Nucleus accumbens (tissue), 56 donors: ENCODE measurements around the gene GPX5.

ENCODE experiments used
- DNase-seq, 56 donors: peaks; one replicate each; lab custom pipeline; 2025; lab: John Stamatoyannopoulos, UW

Gene GPX5

DNA sequence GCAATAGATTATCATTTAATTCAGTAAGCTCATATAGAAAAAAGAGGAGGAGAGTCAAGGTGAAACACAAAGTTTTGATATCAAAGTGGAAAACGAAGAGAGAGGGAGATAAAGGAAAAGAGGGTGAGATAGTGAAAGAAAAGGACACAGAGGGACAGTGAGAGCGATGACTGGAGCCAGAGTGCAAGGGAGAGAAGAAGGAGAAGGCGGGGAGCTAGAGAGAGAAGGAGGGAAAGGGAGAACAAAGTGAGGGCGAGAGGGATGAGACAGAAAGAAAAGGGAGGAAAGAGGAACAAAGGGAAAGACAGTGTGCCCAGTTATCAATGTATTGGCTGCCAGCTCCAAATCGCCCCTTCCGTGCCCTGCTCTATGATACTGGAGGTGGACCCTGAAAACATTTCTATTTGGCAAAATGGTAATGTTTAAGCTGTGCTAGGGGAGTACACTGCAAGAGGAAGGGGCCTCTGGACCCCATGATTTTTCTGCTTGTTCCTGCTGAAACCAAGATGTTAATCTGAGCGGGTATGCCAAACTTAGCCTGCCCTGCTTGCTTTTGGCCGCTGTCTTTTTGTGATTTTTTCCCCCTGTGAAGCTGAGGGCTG lies 27.8 kb downstream of the GPX5 start:
- no peak for DNase-seq

DNA sequence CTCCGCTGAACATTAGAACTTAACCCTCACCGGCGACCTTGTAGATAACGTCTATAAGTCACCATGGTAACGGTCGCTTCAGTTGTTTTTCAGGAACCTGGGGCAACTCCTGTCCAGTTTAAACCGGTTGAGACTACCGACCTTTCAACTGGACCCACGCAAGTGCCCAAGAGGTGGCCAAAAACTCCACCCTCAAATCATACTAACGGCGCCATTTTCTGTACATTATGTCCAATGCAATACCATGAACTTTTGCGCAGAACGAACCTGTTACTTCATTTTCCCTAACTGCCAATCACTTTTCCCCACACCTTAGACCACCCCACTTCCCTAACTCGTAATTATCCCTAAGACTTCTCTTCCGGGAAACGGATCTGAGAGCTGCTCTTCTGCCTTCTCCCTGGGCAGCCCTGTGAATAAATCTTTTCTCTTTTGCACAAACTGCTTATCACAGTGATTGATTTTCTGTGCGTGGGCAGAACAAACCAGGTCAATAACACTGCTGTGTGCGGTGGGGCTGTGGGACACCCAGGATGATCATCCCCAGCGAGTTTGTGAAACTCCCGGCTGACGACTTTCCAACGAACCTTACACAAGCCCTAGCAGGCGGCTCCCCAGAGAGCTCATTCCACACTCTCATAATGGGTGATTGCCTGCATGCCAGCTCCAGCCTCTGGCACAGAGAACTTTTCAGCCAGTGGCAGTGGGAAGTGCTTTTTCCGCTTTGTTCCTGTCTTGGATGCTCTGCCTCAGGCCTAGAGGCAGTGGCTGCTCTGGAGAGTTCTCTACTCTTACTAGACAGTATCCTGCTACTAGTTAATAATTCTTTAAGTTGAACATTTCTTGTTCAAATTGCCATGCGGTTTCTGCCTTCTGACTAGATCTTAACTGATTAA lies 28.6 kb downstream of the GPX5 start:
- DNase-seq, result peak in 2 of 56 donors; percentile 1 to 5

DNA sequence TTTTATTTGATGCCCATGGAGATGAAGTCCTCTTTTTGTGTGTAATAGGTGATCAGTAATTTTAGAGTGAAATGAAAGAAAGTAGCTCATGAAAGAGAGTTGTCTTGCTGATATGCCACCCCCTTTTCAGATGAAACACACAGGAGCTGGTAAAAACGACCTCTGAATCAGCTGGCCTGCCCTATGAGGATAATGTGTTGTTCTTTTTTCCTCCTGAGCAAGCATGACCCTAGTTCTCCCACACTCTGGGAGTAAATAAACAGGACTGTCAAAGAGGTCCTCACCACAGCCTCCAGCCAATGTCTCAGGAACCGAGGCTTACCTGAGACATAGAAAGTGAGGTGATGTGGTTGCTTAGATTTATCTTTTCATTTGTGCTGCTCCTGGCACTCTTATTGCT lies 29.5 kb downstream of the GPX5 start:
- DNase-seq, result no peak

DNA sequence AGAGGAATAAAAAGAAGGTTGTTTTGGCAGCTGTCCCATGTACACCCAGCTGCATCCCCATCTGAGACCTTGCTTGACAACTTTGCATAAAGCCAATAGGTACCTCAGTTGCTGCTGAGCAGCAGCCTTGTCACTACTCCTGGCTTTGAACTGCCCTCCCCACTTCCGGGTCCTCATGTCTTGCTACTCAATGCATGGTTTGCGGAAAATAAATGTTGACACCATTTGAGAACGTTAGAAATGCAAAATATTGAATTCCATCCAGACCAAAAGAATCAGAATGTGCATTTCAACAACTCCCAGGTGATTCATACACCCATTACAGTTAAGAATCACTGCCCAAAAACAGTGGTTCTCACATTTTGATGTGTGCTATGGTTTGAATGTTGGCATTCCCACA lies 32.9 kb downstream of the GPX5 start:
- DNase-seq, result no peak

DNA sequence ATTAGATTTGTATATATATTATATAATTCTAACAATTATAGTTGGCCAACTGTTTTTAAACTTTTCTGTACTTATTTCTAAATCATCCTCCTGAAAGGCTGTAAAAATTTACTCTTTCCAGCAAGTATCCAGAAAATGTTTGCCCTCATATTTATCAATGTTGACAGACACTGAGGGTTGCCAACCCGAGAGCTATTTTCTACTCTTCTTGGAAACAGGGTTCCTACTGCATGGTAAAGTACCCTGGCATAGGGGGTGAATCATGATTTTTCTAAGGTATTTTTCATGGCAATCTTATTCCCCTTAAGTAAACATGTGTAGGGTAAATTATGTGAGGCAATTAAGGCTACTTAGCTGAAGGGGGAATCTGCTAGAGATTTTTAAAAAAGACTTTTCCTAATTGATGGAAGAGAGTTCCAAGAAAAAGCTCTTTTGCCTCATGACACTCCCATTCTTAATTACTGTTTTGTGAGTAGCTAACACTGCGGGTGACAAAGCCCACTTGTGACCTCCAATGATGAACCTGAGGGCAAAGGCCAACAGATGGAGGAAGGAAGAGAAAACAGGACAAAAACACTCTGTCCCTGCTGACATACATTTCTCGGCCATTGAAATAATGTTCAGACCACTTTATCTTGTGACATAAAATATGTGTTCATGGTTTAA lies 37.9 kb downstream of the GPX5 start:
- DNase-seq, result no peak

DNA sequence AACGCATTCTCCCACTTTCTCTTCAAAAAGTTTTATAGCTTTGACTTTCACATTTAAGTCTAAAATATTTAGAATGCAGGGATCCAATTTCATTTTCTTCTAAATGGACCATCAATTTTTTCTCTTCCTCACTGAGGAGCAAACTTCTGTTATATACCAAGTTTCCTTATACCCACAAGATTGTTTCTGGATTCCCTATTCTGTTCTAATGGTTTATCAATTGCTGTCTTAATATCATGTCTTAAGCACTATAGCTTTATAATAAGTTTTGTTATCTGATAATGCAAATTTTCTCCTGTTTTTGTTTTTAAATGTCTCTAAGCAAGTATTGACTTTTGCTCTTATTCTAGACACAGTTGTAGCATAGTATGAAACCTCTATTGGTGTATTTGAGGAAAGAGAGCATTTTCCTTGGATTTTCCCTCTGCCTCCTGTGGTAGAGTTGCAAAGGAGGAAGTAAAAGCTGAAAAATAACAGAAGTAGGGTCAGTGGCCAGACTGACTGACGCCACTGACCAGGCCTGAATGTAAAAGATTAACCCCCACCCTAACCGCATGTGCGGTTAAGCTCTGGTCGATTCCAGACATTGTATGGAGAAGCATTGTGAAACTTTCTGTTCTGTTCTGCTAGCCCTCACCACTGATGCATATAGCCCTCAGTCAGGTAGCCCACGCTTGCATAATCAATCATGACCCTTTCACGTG lies 40.3 kb downstream of the GPX5 start:
- DNase-seq, result no peak

DNA sequence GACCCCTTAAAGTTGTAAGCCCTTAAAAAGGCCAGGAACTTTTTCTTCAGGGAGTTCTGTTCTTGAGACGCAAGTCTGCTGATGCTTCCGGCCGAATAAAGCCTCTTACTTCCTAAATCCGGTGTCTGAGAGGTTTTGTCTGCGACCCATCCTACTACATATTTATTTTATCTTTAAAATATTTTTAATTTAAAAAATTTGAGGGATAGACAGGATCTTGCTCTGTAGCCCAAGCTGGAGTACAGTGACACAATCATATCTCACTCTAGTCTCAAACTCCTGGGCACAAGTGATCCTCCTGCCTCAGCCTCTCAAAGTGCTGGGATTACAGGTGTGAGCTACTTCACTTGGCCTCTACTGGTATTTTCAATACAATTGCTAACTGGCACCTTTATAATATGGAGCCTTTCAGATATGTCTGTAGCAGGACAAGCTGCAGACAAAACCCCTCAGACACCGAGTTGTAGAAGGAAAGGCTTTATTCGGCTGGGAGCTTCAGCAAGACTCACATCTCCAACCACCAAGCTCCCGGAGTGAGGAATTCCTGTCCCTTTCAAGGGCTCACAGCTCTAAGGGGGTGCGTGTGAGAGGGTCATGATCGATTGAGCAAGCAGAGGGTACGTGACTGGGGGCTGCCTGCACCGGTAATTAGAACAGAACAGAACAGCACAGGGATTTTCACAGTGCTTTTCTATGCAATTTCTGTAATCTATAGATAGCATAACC lies 41.0 kb downstream of the GPX5 start:
- no peak for DNase-seq

DNA sequence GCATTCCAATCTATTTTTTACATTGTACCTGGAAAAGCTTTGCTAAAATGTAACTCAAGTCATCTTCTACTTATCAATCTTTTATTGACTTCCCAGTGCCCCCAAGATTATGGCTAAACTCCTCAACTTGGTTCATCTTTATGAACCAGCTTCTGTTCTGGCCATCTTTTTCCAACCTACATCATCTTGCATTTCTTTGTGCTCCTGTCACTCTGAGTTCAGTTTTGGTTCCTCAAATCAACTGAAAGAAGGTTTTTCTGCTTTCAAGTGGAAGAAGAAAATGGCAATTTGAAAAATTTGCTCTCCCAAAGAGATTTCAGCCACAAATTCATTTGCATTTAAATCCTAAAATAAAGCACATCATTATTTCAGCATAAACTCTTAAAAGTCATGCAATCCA lies 41.8 kb downstream of the GPX5 start:
- DNase-seq, result no peak

DNA sequence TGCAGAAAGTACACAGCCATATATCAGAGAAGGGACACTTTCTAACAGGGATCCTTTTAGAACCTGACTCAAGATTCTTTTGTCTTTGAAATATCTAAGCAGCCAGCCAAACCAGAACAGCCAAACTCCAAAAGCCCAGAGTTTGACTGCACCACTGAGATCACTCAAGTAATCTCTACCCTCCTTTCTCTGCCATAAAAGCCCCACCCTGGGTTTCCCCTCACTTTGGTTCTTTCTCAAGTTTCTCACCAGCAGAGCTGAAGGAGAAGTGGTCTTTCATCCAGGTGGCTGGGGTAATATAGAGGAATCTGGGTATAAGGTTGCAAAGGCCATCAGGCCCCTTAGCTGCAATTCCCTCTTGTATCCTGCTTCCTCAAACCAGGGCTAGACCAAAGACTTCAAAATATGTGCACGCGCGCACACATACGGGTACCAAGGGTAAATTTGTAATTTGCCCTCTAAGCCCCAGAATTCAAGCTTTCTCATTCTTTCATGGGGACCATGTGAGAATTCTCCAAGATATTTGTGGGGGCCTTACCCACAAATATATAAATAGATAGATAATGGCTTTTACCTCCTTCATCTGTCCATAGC lies 42.9 kb downstream of the GPX5 start:
- no peak for DNase-seq

DNA sequence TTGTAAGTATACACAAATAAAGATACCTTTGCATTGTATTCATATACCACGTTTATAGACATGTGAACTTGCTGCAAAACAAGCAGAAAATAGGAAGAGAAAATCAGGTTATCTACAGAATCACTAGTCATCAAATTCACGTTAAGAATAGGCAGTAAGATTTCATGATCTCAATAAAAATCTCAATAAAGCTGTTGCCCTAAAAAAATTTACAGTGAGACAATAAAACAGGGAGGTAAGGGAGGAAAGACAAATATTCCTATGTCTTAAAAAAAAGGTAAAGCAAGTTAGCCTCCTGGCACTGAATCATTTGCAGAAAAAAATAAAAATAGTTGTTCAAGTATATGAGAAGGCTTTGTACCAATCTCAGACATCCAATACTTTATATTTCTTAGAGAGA lies 44.1 kb downstream of the GPX5 start:
- DNase-seq, result no peak

DNA sequence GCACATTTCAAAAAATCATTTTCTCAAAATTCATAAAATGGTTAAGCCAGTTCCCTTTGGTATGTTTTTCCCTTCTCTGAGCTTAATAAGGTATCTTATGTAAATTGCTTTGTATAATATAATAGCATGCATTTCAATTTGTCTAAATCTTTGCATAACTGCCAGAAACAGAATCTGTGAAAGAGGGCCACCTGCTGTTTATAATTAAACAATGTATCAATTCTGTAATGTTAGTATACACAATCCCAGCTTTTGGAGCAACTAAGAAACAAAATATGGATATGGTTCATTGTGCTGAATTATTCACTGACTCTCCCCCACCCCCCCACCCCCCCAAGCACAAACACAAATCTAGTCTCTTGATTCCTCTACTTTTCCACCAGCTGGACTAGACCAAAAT lies 54.8 kb downstream of the GPX5 start:
- no peak for DNase-seq

DNA sequence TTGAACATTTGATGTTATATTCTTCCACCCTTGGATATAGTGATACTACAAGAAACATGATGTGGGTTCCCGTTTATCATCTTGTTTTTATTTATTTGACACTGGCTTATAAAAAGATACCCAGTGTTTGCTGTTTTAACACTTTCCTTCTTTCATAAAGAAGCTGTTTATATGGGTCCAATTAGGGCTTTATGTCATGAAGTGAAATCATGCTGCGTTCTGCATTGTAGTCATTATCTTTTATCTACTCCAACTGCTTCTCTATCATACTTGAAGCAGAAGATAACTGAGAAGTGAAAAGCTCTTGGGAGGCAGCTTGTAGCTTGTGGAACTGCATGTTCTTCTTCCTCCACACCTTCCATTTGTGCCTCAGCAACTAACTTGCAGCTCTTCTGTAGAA lies 57.8 kb downstream of the GPX5 start:
- no peak for DNase-seq
